Measurements from ENCODE around the gene PRKCZ.
A peak's percentile ranks its signal among the peaks of the same experiment; 100 is the strongest.

Gene PRKCZ

DNA sequence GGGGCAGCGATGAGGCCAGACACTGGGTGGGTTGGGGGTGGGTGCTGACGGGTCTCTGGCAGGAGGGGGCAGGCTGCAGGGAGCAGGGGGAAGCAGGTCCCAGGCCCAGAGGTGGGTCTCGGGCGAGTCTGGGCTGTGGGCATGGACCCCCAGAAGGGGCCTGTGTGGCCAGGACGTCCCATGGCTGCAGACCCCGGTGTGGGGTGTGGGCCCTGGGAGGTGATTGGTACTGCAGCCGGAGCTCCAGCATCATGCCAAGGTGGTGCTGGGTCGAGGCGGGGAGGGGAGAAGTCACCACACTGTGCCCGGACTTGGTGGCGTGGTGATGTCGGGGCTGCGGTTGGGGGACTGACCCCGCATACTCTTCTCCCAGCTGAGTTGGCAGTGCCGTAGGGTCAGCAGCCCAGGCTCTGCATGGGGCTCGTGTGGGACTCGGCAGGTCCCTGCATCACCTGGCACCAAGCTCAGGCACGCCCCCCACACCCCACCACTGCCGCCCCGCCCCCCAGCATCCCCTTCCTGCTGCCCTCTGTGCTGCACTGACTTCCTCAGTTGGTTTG lies 31.2 kb downstream of the PRKCZ start:
- H3K36me3 ChIP-seq (ENCODE audit: control insufficient read depth, insufficient read depth, low read length, severe bottlenecking) = no peaks in the 10 kb centered on the region
- DNase-seq (ENCODE audit: low read depth) = no peak
- peaks cover 4% of the 10 kb centered on the region for H3K27me3 ChIP-seq (replicated peaks; ENCODE audit: control insufficient read depth, insufficient read depth, low read length)
- H3K9me3 ChIP-seq (ENCODE audit: control insufficient read depth, low read length) = peaks cover 25% of the 10 kb centered on the region
- no peak overlapping the region for H3K9ac ChIP-seq (ENCODE audit: low read length)
- H3K4me3 ChIP-seq (ENCODE audit: low read length) = no peak overlapping the region
- H3K4me1 ChIP-seq (ENCODE audit: control insufficient read depth, insufficient read depth, low read length) = no peaks in the 10 kb centered on the region

DNA sequence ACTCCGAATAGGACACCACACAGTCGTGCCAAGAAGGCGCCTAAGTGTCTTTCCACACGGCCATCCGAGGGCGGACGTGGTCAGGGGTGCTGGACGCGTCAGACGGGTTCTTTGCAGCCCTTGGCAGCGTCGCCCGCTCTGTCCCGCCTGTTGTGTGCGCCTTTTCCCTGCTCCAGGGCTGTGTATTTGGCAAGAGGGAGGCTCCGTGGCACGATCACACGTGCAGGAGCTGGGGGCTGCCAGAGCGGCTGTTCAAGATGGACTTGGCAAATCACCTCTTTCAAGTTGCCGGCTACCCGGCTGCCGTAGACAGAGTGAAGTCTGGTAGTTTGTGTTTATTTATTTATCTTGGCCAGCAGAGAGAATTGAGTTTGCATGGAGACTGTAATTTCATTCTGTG lies 31.9 kb downstream of the PRKCZ start:
- Histone ChIP-seq H3K9ac (ENCODE audit: low read length) (no peak overlapping the region), H3K4me1 (ENCODE audit: control insufficient read depth, insufficient read depth, low read length) (no peaks in the 10 kb centered on the region), H3K27me3 (replicated peaks; ENCODE audit: control insufficient read depth, insufficient read depth, low read length) (peaks cover 9% of the 10 kb centered on the region), H3K4me3 (ENCODE audit: low read length) (no peak overlapping the region), H3K36me3 (ENCODE audit: control insufficient read depth, insufficient read depth, low read length, severe bottlenecking) (no peaks in the 10 kb centered on the region), H3K9me3 (ENCODE audit: control insufficient read depth, low read length) (peaks cover 23% of the 10 kb centered on the region)
- DNase-seq (ENCODE audit: low read depth) = no peak

DNA sequence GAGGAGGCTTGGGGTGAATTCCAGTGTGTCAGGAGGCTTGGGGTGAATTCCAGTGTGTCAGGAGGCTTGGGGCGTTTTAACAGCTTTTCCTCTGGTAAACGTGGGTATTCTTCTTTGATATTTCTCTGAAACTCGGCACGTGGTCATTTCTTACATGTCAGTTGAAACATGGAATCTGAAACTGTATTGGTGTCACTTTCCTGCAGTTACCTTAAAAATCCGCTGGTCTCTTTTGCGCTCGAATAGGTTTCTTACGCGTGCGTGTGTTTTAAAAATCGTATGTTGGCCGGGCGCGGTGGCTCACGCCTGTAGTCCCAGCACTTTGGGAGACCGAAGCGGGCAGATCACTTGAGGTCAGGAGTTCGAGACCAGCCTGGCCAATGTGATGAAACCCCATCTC lies 33.5 kb downstream of the PRKCZ start:
- Histone ChIP-seq H3K27me3 (replicated peaks; ENCODE audit: control insufficient read depth, insufficient read depth, low read length) (peaks cover 22% of the 10 kb centered on the region), H3K4me3 (ENCODE audit: low read length) (no peak overlapping the region), H3K9ac (ENCODE audit: low read length) (no peak overlapping the region), H3K4me1 (ENCODE audit: control insufficient read depth, insufficient read depth, low read length) (peaks cover 5% of the 10 kb centered on the region), H3K36me3 (ENCODE audit: control insufficient read depth, insufficient read depth, low read length, severe bottlenecking) (no peaks in the 10 kb centered on the region), H3K9me3 (ENCODE audit: control insufficient read depth, low read length) (peaks cover 7% of the 10 kb centered on the region)
- DNase-seq (ENCODE audit: low read depth) = no peak

DNA sequence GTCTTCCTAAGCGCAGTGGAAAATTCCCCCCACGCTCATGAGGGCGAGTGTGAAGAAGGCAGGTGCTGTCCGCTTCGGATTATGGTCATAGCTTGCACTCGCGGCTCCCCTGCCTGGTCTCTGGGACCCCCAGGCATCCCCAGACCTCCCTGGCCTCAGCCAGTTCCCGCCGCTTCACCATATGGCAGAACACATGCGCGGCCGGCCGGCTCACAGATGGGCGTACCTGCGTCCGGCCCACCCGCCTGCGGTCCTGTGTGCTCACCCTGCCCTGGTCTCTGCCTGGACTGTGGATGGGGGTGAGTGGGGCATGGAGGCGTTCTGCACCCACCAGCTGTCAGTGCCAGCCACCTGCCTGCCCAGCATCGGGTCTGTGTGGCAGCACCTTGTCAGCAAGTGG lies 34.1 kb downstream of the PRKCZ start:
- no peak for DNase-seq (ENCODE audit: low read depth)
- Histone ChIP-seq H3K27me3 (replicated peaks; ENCODE audit: control insufficient read depth, insufficient read depth, low read length) (peaks cover 22% of the 10 kb centered on the region), H3K4me1 (ENCODE audit: control insufficient read depth, insufficient read depth, low read length) (peaks cover 5% of the 10 kb centered on the region), H3K36me3 (ENCODE audit: control insufficient read depth, insufficient read depth, low read length, severe bottlenecking) (no peaks in the 10 kb centered on the region), H3K9me3 (ENCODE audit: control insufficient read depth, low read length) (peaks cover 2% of the 10 kb centered on the region), H3K9ac (ENCODE audit: low read length) (no peak overlapping the region), H3K4me3 (ENCODE audit: low read length) (no peak overlapping the region)

DNA sequence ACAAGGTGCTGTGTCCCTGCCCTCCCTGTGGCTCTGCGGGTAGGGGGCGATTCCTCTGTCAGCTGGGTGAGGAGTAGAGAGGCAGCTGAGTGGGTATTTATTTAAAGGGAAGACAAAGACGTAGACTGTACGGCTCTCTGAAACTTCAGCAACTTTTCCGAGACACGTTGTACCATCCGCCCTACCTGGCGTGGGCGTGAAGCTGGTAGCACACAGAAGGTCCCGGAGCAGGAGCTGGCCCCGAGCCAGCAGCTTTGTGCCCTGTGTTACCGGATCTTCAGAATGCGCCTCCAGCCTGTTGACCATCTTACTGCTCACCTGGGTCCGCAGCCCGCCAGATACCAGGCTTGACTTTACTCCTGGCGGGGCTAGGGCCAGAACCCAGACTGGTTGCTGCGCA lies 34.9 kb downstream of the PRKCZ start:
- no peak for DNase-seq (ENCODE audit: low read depth)
- H3K27me3 ChIP-seq (replicated peaks; ENCODE audit: control insufficient read depth, insufficient read depth, low read length) = peaks cover 22% of the 10 kb centered on the region
- H3K36me3 ChIP-seq (ENCODE audit: control insufficient read depth, insufficient read depth, low read length, severe bottlenecking) = no peaks in the 10 kb centered on the region
- H3K9ac ChIP-seq (ENCODE audit: low read length) = no peak overlapping the region
- no peak overlapping the region for H3K4me3 ChIP-seq (ENCODE audit: low read length)
- H3K9me3 ChIP-seq (ENCODE audit: control insufficient read depth, low read length) = no peaks in the 10 kb centered on the region
- H3K4me1 ChIP-seq (ENCODE audit: control insufficient read depth, insufficient read depth, low read length) = peaks cover 5% of the 10 kb centered on the region

DNA sequence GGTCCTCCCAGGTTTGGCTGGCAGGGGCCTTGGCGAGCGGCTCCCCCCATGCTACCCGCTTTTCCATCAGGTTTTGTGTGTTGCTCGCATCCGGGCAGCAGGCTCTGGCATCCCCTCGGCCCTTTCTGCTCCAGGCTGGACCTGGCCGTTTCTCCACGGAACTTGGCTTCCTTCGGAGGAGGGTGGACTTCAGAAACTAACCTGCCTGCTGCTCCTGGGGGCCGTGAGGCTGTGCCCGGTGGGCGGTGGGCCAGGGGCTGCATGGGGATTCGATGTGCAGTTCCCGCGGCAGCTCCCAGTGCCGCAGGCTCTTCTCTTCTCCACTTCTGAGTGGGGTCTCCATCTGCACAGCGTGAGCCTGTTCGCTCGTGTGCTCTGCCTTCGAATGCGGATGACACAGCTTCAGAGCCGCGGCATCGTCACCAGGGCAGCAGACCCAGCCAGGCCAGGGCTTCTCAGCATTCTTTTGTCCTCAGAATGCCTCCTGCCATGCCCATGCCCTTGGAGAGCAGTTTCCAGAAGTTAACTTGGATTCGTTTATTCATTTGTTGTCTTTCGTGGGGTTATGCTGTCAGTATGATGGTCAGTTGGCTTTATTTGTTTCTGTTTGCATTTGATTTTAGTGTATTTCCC lies 36.4 kb downstream of the PRKCZ start:
- DNase-seq (ENCODE audit: low read depth) = no peak
- Histone ChIP-seq H3K4me3 (ENCODE audit: low read length) (no peak overlapping the region), H3K27me3 (replicated peaks; ENCODE audit: control insufficient read depth, insufficient read depth, low read length) (peaks cover 22% of the 10 kb centered on the region), H3K4me1 (ENCODE audit: control insufficient read depth, insufficient read depth, low read length) (peaks cover 5% of the 10 kb centered on the region), H3K36me3 (ENCODE audit: control insufficient read depth, insufficient read depth, low read length, severe bottlenecking) (no peaks in the 10 kb centered on the region), H3K9me3 (ENCODE audit: control insufficient read depth, low read length) (no peaks in the 10 kb centered on the region), H3K9ac (ENCODE audit: low read length) (no peak overlapping the region)

DNA sequence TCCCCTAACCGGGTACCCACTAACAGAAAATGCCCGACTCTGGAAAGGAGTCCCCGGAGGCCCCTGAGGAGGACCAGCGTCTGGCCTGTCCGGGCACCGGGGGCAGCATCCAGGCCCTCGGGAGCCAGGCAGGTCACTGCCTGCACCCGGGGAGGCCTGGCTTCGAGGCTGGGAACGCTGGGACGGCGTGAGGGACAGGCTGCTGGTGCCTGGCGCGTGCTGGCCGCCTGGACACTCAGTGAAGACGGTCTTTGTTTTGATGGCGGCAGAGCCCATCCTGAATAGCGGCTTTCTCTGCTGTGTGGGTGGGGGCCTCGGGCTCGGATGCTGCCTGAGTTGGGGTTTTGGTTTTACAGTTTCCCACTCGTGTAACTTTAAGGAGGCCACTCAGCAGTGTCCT lies 37.6 kb downstream of the PRKCZ start:
- peaks cover 22% of the 10 kb centered on the region for H3K27me3 ChIP-seq (replicated peaks; ENCODE audit: control insufficient read depth, insufficient read depth, low read length)
- DNase-seq (ENCODE audit: low read depth) = no peak
- peaks cover 5% of the 10 kb centered on the region for H3K4me1 ChIP-seq (ENCODE audit: control insufficient read depth, insufficient read depth, low read length)
- no peaks in the 10 kb centered on the region for H3K36me3 ChIP-seq (ENCODE audit: control insufficient read depth, insufficient read depth, low read length, severe bottlenecking)
- H3K4me3 ChIP-seq (ENCODE audit: low read length) = no peak overlapping the region
- no peak overlapping the region for H3K9ac ChIP-seq (ENCODE audit: low read length)
- H3K9me3 ChIP-seq (ENCODE audit: control insufficient read depth, low read length) = no peaks in the 10 kb centered on the region

DNA sequence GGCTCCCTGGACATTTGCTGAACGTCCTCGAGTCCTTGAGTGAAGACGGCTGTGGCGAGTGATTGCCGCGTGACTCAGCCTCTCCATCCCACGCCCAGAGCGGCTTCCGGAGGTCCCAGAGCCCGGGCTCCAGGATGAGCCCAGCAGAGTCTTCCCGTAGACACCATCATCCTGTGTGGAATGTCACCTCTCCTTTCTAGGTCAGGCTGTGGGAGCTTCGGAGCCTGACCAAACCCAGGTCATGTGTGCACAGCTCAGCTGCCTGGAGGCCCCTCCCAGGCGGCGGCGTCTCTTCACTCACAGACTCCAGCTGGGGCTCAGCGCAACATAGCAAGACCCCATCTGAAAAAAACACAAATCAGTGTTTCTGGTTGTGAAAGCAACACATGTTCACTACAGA lies 38.2 kb downstream of the PRKCZ start:
- Histone ChIP-seq H3K4me1 (ENCODE audit: control insufficient read depth, insufficient read depth, low read length) (peaks cover 5% of the 10 kb centered on the region), H3K27me3 (replicated peaks; ENCODE audit: control insufficient read depth, insufficient read depth, low read length) (peaks cover 22% of the 10 kb centered on the region), H3K36me3 (ENCODE audit: control insufficient read depth, insufficient read depth, low read length, severe bottlenecking) (no peaks in the 10 kb centered on the region), H3K9me3 (ENCODE audit: control insufficient read depth, low read length) (no peaks in the 10 kb centered on the region), H3K4me3 (ENCODE audit: low read length) (no peak overlapping the region), H3K9ac (ENCODE audit: low read length) (no peak overlapping the region)
- peak; percentile 49 for DNase-seq (ENCODE audit: low read depth)

DNA sequence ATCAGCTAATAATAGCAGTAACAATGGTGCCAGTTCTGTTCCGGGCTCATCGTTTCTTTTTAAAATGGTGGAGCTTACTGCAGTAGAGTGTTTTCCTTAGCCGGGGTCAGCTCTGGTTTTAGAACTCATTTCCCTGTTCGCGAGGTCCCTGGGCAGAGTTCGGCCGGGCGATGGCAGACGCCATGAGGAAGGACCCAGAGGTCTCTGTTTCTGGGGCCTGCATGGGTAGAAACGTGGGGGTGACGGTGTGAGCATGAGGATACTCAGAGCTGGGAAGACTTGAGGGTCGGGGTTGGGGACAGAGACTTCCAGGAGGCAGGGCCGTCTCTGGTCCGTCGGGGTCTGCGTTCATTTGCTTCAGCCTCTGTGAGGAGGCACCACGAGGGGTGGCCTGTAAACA lies 38.8 kb downstream of the PRKCZ start:
- Histone ChIP-seq H3K27me3 (replicated peaks; ENCODE audit: control insufficient read depth, insufficient read depth, low read length) (peaks cover 22% of the 10 kb centered on the region), H3K4me1 (ENCODE audit: control insufficient read depth, insufficient read depth, low read length) (peaks cover 5% of the 10 kb centered on the region), H3K9ac (ENCODE audit: low read length) (no peak overlapping the region), H3K9me3 (ENCODE audit: control insufficient read depth, low read length) (no peaks in the 10 kb centered on the region), H3K4me3 (ENCODE audit: low read length) (no peak overlapping the region), H3K36me3 (ENCODE audit: control insufficient read depth, insufficient read depth, low read length, severe bottlenecking) (no peaks in the 10 kb centered on the region)
- DNase-seq (ENCODE audit: low read depth) = no peak

DNA sequence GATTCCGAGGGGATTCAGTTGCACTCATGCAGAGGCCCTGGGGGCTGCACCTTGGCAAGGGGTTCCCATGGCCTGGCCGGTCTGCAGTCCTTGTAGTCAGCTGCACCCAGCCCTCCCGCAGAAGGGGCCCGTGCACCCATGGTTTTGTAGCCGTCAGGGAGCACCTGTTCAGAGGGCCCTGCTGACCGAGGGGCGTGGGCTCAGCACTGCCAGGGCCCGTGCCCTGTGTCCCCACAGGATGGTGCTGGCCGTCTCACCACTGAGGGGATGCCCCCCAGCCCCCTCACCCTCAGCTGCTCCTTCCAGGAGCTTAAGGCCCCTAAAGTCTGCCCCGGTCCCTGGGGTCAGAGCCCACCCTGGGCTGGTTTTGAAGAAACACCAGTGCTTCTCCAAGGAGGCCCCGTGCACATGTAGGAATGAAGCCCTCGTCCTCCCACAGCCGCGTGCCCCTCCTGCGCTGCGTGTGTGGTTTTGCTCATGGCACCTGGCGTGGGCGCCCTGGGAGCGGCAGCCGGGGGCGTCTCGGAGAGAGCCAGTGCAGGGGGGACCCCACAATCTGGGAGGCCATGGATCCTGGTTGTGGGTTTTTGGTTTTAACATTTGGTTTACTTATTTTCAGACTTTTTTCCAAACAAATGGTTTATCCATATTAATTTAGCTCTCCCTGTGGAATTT lies 40.1 kb downstream of the PRKCZ start:
- Histone ChIP-seq H3K27me3 (replicated peaks; ENCODE audit: control insufficient read depth, insufficient read depth, low read length) (peaks cover 22% of the 10 kb centered on the region), H3K36me3 (ENCODE audit: control insufficient read depth, insufficient read depth, low read length, severe bottlenecking) (no peaks in the 10 kb centered on the region), H3K9me3 (ENCODE audit: control insufficient read depth, low read length) (no peaks in the 10 kb centered on the region), H3K4me1 (ENCODE audit: control insufficient read depth, insufficient read depth, low read length) (peaks cover 5% of the 10 kb centered on the region), H3K9ac (ENCODE audit: low read length) (no peak overlapping the region), H3K4me3 (ENCODE audit: low read length) (no peak overlapping the region)
- no peak for DNase-seq (ENCODE audit: low read depth)

DNA sequence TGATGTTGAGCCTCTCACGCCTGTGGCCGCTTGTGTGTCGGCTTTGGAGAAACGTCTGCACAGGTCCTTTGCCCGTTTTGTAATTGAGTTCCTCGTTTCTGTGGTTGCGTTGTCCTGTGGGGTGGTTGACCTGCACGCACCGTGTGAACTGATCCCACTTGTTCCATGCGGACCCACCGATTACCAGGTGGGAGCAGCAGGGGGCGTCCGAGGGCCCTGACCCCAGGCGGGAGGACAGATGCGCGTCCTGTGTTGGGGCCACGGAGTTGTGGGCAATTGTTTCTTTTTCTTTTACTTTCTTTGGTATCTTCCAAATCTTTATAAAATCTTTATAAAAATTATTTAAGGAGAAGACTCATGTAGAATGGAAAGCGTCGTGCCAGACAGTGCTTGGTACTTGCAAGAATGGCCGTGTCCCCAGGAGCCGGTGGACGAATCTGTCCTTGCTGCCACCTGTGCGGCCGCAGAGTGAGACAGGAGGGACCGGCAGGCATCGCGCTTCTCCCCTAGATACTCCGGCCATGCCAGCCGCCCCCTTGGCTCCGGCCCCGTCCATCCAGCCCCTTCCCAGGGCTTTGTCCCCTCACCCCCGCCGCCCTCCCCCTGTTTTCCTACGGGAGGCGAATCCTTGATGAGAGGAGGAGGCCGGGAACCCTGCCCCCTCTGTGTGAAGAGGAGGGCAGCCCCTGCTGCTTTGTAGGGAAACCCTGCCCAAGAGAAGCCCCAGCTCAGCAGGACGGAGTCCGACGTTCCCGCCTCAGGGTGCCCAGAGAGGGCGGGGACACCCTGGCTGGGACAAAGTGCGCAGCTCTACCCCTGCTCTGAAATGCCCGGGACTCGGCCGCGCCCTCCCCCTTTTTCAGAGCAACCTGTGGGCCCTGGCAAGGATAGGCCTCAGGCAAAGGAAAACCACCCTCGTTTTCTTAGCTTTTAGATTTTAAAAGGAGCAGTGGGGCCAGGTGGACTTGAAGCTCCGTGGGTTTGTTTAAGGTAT lies 41.7 kb downstream of the PRKCZ start:
- Histone ChIP-seq H3K4me3 (ENCODE audit: low read length) (no peak overlapping the region), H3K9ac (ENCODE audit: low read length) (no peak overlapping the region), H3K27me3 (replicated peaks; ENCODE audit: control insufficient read depth, insufficient read depth, low read length) (peaks cover 21% of the 10 kb centered on the region)

More for the DNA sequence above, 41.7 kb downstream of the PRKCZ start:
- H3K9me3 ChIP-seq (ENCODE audit: control insufficient read depth, low read length) = peaks cover 8% of the 10 kb centered on the region
- peak; percentile 9 for DNase-seq (ENCODE audit: low read depth)
- no peaks in the 10 kb centered on the region for H3K36me3 ChIP-seq (ENCODE audit: control insufficient read depth, insufficient read depth, low read length, severe bottlenecking)
- peaks cover 5% of the 10 kb centered on the region for H3K4me1 ChIP-seq (ENCODE audit: control insufficient read depth, insufficient read depth, low read length)

Data from adipocyte (in vitro differentiated cells).